GM23338 (cell line): Measurements from ENCODE around the gene STRA8. TPM values are rescaled to one million over a fixed set of nuclear protein-coding genes. Genes with fewer than 3 reads are reported as not detected.

Experiments
- ATAC-seq: fragments of 200-7000 bp; cut with Tn5 transposase; 3 replicates; pipeline ENCODE4 v1.9.1; 2020
- DNase-seq: peaks from one replicate; pipeline ENCODE4 v3.0.0-alpha.2; 2015; ENCODE audit warnings: low spot score
- H2AFZ ChIP-seq: fragments of 200-600 bp; sonication (generic); 2 replicates; pipeline ENCODE4 v1.8.0; 2016; ENCODE audit warnings: antibody characterized with exemption, mild to moderate bottlenecking, moderate library complexity
- H3F3A ChIP-seq: fragments of 200-600 bp; sonication (generic); replicated peaks from 2 replicates; pipeline ENCODE4 v1.8.0; 2017; ENCODE audit warnings: antibody characterized with exemption, mixed run types, low read depth
- H3K27ac ChIP-seq: fragments of 200-600 bp; sonication (generic); 2 replicates; pipeline ENCODE4 v1.6.1; 2016; ENCODE audit warnings: low read depth
- H3K27me3 ChIP-seq: fragments of 200-600 bp; sonication (generic); 2 replicates; pipeline ENCODE4 v1.8.0; 2016; ENCODE audit warnings: mild to moderate bottlenecking, mixed run types, moderate library complexity; ENCODE audit not compliant: insufficient read depth
- H3K36me3 ChIP-seq: fragments of 200-600 bp; sonication (generic); 2 replicates; pipeline ENCODE4 v1.8.0; 2016; ENCODE audit warnings: mild to moderate bottlenecking; ENCODE audit not compliant: insufficient read depth
- H3K4me1 ChIP-seq: fragments of 200-600 bp; sonication (generic); 2 replicates; pipeline ENCODE4 v1.8.0; 2016; ENCODE audit warnings: mild to moderate bottlenecking, moderate library complexity; ENCODE audit not compliant: insufficient read depth
- H3K4me2 ChIP-seq: fragments of 200-600 bp; sonication (generic); 2 replicates; pipeline ENCODE4 v1.7.1; 2017; ENCODE audit warnings: mixed run types
- H3K4me3 ChIP-seq: fragments of 200-600 bp; sonication (generic); 2 replicates; pipeline ENCODE4 v1.6.1; 2016; ENCODE audit warnings: mixed run types
- H3K79me2 ChIP-seq: fragments of 200-600 bp; sonication (generic); replicated peaks from 2 replicates; pipeline ENCODE4 v1.8.0; 2017; ENCODE audit warnings: mild to moderate bottlenecking; ENCODE audit not compliant: insufficient read depth
- H3K9me2 ChIP-seq: fragments of 200-600 bp; sonication (generic); 2 replicates; pipeline ENCODE4 v1.8.0; 2017; ENCODE audit not compliant: insufficient read depth
- H4K20me1 ChIP-seq: fragments of 200-600 bp; sonication (generic); replicated peaks from 2 replicates; pipeline ENCODE4 v1.8.0; 2017; ENCODE audit warnings: mild to moderate bottlenecking; ENCODE audit not compliant: insufficient read depth
- H3K27ac Mint-ChIP-seq: 2 replicates; pipeline ENCODE4 v1.8.0; 2020; ENCODE audit warnings: inconsistent platforms, mild to moderate bottlenecking, moderate library complexity, mixed read lengths
- H3K27me3 Mint-ChIP-seq: 3 replicates; pipeline ENCODE4 v1.8.0; 2022; ENCODE audit warnings: low read depth, mild to moderate bottlenecking, moderate library complexity, mixed read lengths, inconsistent platforms; ENCODE audit not compliant: insufficient read depth, poor library complexity
- H3K36me3 Mint-ChIP-seq: 3 replicates; pipeline ENCODE4 v1.8.0; 2021; ENCODE audit warnings: low read depth, mild to moderate bottlenecking, inconsistent platforms, moderate library complexity, mixed read lengths
- H3K4me1 Mint-ChIP-seq: 3 replicates; pipeline ENCODE4 v1.8.0; 2020; ENCODE audit warnings: mild to moderate bottlenecking, inconsistent platforms, mixed read lengths
- H3K4me3 Mint-ChIP-seq: 3 replicates; pipeline ENCODE4 v1.8.0; 2021; ENCODE audit warnings: moderate library complexity, mild to moderate bottlenecking, inconsistent platforms, mixed read lengths
- H3K9me3 Mint-ChIP-seq: 3 replicates; pipeline ENCODE4 v1.8.0; 2020; ENCODE audit warnings: moderate library complexity, mild to moderate bottlenecking, inconsistent platforms, mixed read lengths
- CREB1 ChIP-seq: fragments of 250-450 bp; sonication (Bioruptor Pico); IDR thresholded peaks from 2 replicates; pipeline ENCODE4 v1.5.0; 2020; ENCODE audit warnings: low read depth, mild to moderate bottlenecking, moderate library complexity
- EZH2 ChIP-seq: fragments of 200-600 bp; sonication (generic); IDR thresholded peaks from one replicate; pipeline ENCODE4 v1.8.0; 2017; ENCODE audit warnings: antibody characterized with exemption, mild to moderate bottlenecking, low read depth; ENCODE audit not compliant: unreplicated experiment
- EZH2phosphoT487 ChIP-seq: fragments of 200-600 bp; sonication (generic); IDR thresholded peaks from one replicate; pipeline ENCODE4 v1.8.1; 2018; ENCODE audit warnings: antibody characterized with exemption; ENCODE audit not compliant: unreplicated experiment
- JUNB ChIP-seq: IDR thresholded peaks from one replicate; pipeline ENCODE4 v1.6.1; 2016; ENCODE audit warnings: antibody characterized with exemption; ENCODE audit not compliant: unreplicated experiment
- NANOG ChIP-seq: IDR thresholded peaks from 2 replicates; pipeline ENCODE4 v1.6.1; 2016; ENCODE audit warnings: antibody characterized with exemption, borderline replicate concordance
- STAT1 ChIP-seq: IDR thresholded peaks from one replicate; pipeline ENCODE4 v1.6.1; 2016; ENCODE audit warnings: antibody characterized with exemption; ENCODE audit not compliant: unreplicated experiment
- ZNF331 ChIP-seq: fragments of 250-450 bp; sonication (Bioruptor Pico); IDR thresholded peaks from 2 replicates; pipeline ENCODE4 v1.5.0; 2020; ENCODE audit warnings: low read depth, mild to moderate bottlenecking, moderate library complexity
- polyA plus RNA-seq: library from polyadenylated mRNA; unstranded; fragments of >200 nt; fragmentation: Nextera tagmentation; extraction: Ambion mirVana; gene quantifications from 2 replicates; pipeline ENCODE4 v1.2.1, GENCODE V29; 2016
- total RNA-seq: library from RNA; depleted of rRNA; stranded (reverse); fragments of >200 nt; shearing (Covaris generic); gene quantifications from 2 replicates; pipeline ENCODE4 v1.2.3, GENCODE V29; 2014
- TF ChIP-seq, protein P1 (sequence below): IDR thresholded peaks from 2 replicates; pipeline ENCODE4 v1.6.1; 2016; ENCODE audit warnings: antibody characterized with exemption
- TF ChIP-seq, protein P2 (sequence below): fragments of 250-450 bp; sonication (Bioruptor Pico); IDR thresholded peaks from 2 replicates; pipeline ENCODE4 v1.5.0; 2020; ENCODE audit warnings: mild to moderate bottlenecking, moderate library complexity
- TF ChIP-seq, protein P3 (sequence below): IDR thresholded peaks from one replicate; pipeline ENCODE4 v1.6.1; 2018; ENCODE audit warnings: antibody characterized with exemption; ENCODE audit not compliant: unreplicated experiment
- TF ChIP-seq, protein P4 (sequence below), 2 experiments: fragments of 200-600 bp in 1 of 2; sonication (generic) in 1 of 2; conservative IDR thresholded peaks; 2 replicates each; pipeline versions ENCODE4 v1.5.1 to v1.6.1; 2016 to 2017; ENCODE audit warnings: antibody characterized with exemption in 2 of 2, low read depth in 2 of 2, mild to moderate bottlenecking in 2 of 2, moderate library complexity in 1 of 2

Gene STRA8
- total and polyA plus RNA-seq, 2 experiments from 2014 or later: not detected

DNA sequence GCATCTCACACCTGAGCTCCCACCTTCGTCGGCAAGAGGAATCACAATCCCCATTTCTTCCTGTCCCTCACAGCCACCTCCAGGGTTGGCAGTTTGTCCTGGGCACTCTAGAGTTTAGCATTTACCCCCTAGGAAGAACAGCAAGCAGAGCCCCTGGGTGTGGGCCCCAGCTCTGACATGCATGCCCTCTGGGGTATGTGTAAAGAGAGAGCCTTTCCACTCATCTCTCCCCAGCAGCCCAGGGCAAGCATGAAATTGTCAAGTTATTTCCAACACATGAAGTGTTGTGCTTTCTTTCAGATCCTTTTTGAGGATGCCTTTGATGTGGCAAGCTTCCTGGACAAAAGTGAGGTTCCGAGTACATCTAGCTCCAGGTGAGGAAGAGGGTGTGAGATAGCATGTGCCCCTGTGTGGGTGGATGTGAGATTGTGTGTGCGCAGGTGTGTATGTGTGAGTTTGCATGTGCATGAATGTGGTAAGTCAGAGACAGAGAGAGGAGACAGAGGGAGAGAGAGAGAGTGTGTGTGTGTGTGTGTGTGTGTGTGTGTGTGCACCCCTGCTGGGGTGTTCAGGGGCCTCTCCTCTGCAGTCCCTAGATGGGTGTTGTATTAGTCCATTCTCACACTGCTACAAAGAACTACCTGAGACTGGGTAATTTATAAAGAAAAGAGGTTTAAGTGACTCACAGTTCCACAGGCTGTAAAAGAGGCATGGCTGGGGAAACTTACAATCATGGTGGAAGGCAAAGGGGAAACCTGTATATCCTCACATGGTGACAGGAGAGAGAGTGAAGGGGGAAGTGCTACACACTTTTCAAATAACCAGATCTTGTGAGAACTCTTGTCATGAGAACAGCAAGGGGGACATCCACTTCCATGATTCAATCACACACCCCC lies 18.1 kb downstream of the STRA8 start:
- H3K27me3 ChIP-seq: no peaks in the 10 kb centered on the region
- ATAC-seq (no peak), DNase-seq (no peak)
- no peak for TF ChIP-seq STAT1
- no peak for TF ChIP-seq ZNF331 (CRISPR knock-in tag)
- TF ChIP-seq CREB1 (CRISPR knock-in tag): no peak
- TF ChIP-seq JUNB: no peak
- TF ChIP-seq, protein P1, sequence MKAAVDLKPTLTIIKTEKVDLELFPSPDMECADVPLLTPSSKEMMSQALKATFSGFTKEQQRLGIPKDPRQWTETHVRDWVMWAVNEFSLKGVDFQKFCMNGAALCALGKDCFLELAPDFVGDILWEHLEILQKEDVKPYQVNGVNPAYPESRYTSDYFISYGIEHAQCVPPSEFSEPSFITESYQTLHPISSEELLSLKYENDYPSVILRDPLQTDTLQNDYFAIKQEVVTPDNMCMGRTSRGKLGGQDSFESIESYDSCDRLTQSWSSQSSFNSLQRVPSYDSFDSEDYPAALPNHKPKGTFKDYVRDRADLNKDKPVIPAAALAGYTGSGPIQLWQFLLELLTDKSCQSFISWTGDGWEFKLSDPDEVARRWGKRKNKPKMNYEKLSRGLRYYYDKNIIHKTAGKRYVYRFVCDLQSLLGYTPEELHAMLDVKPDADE: no peak
- TF ChIP-seq, protein P2, sequence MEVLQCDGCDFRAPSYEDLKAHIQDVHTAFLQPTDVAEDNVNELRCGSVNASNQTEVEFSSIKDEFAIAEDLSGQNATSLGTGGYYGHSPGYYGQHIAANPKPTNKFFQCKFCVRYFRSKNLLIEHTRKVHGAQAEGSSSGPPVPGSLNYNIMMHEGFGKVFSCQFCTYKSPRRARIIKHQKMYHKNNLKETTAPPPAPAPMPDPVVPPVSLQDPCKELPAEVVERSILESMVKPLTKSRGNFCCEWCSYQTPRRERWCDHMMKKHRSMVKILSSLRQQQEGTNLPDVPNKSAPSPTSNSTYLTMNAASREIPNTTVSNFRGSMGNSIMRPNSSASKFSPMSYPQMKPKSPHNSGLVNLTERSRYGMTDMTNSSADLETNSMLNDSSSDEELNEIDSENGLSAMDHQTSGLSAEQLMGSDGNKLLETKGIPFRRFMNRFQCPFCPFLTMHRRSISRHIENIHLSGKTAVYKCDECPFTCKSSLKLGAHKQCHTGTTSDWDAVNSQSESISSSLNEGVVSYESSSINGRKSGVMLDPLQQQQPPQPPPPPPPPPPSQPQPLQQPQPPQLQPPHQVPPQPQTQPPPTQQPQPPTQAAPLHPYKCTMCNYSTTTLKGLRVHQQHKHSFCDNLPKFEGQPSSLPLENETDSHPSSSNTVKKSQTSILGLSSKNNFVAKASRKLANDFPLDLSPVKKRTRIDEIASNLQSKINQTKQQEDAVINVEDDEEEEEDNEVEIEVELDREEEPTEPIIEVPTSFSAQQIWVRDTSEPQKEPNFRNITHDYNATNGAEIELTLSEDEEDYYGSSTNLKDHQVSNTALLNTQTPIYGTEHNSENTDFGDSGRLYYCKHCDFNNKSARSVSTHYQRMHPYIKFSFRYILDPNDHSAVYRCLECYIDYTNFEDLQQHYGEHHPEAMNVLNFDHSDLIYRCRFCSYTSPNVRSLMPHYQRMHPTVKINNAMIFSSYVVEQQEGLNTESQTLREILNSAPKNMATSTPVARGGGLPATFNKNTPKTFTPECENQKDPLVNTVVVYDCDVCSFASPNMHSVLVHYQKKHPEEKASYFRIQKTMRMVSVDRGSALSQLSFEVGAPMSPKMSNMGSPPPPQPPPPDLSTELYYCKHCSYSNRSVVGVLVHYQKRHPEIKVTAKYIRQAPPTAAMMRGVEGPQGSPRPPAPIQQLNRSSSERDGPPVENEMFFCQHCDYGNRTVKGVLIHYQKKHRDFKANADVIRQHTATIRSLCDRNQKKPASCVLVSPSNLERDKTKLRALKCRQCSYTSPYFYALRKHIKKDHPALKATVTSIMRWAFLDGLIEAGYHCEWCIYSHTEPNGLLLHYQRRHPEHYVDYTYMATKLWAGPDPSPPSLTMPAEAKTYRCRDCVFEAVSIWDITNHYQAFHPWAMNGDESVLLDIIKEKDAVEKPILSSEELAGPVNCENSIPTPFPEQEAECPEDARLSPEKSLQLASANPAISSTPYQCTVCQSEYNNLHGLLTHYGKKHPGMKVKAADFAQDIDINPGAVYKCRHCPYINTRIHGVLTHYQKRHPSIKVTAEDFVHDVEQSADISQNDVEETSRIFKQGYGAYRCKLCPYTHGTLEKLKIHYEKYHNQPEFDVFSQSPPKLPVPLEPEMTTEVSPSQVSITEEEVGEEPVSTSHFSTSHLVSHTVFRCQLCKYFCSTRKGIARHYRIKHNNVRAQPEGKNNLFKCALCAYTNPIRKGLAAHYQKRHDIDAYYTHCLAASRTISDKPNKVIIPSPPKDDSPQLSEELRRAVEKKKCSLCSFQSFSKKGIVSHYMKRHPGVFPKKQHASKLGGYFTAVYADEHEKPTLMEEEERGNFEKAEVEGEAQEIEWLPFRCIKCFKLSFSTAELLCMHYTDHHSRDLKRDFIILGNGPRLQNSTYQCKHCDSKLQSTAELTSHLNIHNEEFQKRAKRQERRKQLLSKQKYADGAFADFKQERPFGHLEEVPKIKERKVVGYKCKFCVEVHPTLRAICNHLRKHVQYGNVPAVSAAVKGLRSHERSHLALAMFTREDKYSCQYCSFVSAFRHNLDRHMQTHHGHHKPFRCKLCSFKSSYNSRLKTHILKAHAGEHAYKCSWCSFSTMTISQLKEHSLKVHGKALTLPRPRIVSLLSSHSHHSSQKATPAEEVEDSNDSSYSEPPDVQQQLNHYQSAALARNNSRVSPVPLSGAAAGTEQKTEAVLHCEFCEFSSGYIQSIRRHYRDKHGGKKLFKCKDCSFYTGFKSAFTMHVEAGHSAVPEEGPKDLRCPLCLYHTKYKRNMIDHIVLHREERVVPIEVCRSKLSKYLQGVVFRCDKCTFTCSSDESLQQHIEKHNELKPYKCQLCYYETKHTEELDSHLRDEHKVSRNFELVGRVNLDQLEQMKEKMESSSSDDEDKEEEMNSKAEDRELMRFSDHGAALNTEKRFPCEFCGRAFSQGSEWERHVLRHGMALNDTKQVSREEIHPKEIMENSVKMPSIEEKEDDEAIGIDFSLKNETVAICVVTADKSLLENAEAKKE: no peak
- TF ChIP-seq NANOG: no peak
- TF ChIP-seq, protein P3, sequence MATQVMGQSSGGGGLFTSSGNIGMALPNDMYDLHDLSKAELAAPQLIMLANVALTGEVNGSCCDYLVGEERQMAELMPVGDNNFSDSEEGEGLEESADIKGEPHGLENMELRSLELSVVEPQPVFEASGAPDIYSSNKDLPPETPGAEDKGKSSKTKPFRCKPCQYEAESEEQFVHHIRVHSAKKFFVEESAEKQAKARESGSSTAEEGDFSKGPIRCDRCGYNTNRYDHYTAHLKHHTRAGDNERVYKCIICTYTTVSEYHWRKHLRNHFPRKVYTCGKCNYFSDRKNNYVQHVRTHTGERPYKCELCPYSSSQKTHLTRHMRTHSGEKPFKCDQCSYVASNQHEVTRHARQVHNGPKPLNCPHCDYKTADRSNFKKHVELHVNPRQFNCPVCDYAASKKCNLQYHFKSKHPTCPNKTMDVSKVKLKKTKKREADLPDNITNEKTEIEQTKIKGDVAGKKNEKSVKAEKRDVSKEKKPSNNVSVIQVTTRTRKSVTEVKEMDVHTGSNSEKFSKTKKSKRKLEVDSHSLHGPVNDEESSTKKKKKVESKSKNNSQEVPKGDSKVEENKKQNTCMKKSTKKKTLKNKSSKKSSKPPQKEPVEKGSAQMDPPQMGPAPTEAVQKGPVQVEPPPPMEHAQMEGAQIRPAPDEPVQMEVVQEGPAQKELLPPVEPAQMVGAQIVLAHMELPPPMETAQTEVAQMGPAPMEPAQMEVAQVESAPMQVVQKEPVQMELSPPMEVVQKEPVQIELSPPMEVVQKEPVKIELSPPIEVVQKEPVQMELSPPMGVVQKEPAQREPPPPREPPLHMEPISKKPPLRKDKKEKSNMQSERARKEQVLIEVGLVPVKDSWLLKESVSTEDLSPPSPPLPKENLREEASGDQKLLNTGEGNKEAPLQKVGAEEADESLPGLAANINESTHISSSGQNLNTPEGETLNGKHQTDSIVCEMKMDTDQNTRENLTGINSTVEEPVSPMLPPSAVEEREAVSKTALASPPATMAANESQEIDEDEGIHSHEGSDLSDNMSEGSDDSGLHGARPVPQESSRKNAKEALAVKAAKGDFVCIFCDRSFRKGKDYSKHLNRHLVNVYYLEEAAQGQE: no peak
- TF ChIP-seq EZH2: no peak
- TF ChIP-seq EZH2phosphoT487: no peak
- TF ChIP-seq, protein P4, sequence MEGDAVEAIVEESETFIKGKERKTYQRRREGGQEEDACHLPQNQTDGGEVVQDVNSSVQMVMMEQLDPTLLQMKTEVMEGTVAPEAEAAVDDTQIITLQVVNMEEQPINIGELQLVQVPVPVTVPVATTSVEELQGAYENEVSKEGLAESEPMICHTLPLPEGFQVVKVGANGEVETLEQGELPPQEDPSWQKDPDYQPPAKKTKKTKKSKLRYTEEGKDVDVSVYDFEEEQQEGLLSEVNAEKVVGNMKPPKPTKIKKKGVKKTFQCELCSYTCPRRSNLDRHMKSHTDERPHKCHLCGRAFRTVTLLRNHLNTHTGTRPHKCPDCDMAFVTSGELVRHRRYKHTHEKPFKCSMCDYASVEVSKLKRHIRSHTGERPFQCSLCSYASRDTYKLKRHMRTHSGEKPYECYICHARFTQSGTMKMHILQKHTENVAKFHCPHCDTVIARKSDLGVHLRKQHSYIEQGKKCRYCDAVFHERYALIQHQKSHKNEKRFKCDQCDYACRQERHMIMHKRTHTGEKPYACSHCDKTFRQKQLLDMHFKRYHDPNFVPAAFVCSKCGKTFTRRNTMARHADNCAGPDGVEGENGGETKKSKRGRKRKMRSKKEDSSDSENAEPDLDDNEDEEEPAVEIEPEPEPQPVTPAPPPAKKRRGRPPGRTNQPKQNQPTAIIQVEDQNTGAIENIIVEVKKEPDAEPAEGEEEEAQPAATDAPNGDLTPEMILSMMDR (conservative IDR thresholded peaks at IDR 0.05; ENCODE audit: low read depth in 2 of 2): no peak
- no peak overlapping the region for H2AFZ ChIP-seq
- Mint-ChIP-seq H3K9me3 (0 out of 3 replicates have a peak, but pooled peaks cover 4% of the 10 kb centered on the region), H3K27me3 (peaks cover 4% of the 10 kb centered on the region), H3K4me1 (no peaks in the 10 kb centered on the region), H3K36me3 (no peaks in the 10 kb centered on the region), H3K4me3 (no peak overlapping the region), H3K27ac (no peak overlapping the region)
- H3F3A ChIP-seq: no peaks in the 10 kb centered on the region
- no peaks in the 10 kb centered on the region for H3K4me1 ChIP-seq
- H3K36me3 ChIP-seq: no peaks in the 10 kb centered on the region
- H3K79me2 ChIP-seq: no peaks in the 10 kb centered on the region
- no peaks in the 10 kb centered on the region for H3K9me2 ChIP-seq
- no peak overlapping the region for H3K4me3 ChIP-seq
- H3K27ac ChIP-seq: no peak overlapping the region
- H4K20me1 ChIP-seq: no peaks in the 10 kb centered on the region
- H3K4me2 ChIP-seq: no peak overlapping the region
